OCI-LY3 (cell line): ENCODE results near the gene TYW5.

Source experiments
- EZH2phosphoT487 ChIP-seq: fragments of 200-600 bp; shearing (Covaris generic); IDR thresholded peaks from 2 replicates; pipeline ENCODE4 v1.6.1; 2018; ENCODE audit warnings: antibody characterized with exemption, mixed run types, low read depth
- TF ChIP-seq, protein P1 (sequence below): fragments of 200-600, 300-600 bp; sonication (generic); IDR thresholded peaks from 2 replicates; pipeline ENCODE4 v1.5.1; 2014; ENCODE audit warnings: antibody characterized with exemption, low read length, low read depth

DNA sequence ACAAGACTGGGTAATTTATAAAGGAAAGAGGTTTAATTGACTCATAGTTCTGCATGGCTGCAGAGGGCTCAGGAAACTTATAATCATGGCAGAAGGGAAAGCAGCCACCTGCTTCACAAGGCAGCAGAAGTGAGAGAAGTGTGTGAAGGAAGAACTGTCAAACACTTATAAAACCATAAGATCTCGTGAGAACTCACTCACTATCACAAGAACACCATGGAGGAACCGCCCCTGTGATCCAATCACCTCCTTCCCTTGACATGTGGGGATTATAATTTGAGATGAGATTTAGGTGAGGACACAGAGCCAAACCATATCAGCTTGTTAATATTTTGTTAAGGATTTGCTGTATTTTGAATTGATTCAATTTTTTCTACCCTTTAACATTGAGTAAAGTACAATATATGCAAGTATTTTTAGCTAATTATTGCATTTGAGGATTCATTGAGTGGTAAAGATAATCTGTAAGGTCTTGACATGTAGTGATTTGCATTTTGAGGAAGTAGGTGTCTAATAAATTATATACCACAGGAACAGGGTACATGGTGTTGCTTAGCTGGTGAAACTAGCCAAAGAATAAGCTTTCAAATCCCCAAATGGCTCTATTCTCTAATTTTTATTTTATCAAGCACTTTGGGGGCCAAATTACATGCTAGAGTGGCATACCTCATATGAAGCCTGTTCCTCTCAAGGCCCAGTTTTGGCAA is 48.1 kb downstream of the TYW5 start:
- TF ChIP-seq, protein P1, sequence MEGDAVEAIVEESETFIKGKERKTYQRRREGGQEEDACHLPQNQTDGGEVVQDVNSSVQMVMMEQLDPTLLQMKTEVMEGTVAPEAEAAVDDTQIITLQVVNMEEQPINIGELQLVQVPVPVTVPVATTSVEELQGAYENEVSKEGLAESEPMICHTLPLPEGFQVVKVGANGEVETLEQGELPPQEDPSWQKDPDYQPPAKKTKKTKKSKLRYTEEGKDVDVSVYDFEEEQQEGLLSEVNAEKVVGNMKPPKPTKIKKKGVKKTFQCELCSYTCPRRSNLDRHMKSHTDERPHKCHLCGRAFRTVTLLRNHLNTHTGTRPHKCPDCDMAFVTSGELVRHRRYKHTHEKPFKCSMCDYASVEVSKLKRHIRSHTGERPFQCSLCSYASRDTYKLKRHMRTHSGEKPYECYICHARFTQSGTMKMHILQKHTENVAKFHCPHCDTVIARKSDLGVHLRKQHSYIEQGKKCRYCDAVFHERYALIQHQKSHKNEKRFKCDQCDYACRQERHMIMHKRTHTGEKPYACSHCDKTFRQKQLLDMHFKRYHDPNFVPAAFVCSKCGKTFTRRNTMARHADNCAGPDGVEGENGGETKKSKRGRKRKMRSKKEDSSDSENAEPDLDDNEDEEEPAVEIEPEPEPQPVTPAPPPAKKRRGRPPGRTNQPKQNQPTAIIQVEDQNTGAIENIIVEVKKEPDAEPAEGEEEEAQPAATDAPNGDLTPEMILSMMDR = no peak
- TF ChIP-seq EZH2phosphoT487 = no peak
